Breast epithelium (tissue), 3 donors: ENCODE results near the gene GMDS.

Experiments
- POLR2AphosphoS5 ChIP-seq, 3 donors: sonication (generic); formaldehyde crosslinking; IDR thresholded peaks; one replicate each; pipeline ENCODE4 v1.6.1; 2017; ENCODE audit warnings: antibody characterized with exemption in 3 of 3
- TF ChIP-seq, protein P1 (sequence below), 3 donors: fragments of 450-650 bp; IDR thresholded peaks; one replicate each; pipeline ENCODE4 v1.5.1; 2016 to 2017; ENCODE audit warnings: antibody characterized with exemption in 3 of 3, mild to moderate bottlenecking in 3 of 3, moderate library complexity in 3 of 3

DNA sequence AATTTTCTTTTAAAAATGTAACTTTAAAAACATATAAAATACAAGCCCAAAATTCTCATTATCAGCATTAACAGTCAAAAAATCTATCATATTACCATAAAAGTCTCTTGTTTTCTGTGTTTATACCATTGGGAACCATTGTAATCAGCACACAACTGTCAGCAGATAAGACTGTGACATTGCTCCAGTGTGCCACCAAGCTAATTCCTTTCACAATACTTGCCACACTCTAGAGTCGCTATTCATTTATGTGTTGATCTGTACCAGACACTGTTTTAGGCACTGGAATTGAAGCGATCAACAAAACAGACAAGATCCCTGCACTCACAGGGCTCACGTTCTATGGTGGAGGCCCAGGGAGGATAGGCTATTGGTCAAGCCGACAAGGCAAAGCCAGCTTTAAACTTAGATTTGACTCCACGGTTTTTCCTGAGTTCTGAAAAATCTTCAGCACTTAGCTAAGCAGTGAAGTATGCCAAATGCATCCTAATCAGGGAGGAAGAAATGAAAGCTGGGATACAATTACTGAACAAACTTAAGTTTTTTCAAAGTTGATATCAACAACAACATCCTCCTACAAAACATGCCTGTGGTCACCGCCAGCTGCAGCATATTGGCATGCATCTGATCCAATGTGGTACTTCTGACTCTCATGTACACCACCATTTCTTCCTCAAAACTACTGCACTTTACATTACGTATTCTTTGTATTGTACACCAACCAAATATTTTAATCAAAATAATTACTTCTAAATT, 60.5 kb downstream of the GMDS start:
- TF ChIP-seq, protein P1, sequence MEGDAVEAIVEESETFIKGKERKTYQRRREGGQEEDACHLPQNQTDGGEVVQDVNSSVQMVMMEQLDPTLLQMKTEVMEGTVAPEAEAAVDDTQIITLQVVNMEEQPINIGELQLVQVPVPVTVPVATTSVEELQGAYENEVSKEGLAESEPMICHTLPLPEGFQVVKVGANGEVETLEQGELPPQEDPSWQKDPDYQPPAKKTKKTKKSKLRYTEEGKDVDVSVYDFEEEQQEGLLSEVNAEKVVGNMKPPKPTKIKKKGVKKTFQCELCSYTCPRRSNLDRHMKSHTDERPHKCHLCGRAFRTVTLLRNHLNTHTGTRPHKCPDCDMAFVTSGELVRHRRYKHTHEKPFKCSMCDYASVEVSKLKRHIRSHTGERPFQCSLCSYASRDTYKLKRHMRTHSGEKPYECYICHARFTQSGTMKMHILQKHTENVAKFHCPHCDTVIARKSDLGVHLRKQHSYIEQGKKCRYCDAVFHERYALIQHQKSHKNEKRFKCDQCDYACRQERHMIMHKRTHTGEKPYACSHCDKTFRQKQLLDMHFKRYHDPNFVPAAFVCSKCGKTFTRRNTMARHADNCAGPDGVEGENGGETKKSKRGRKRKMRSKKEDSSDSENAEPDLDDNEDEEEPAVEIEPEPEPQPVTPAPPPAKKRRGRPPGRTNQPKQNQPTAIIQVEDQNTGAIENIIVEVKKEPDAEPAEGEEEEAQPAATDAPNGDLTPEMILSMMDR (IDR thresholded peaks at IDR 0.05), result no peak
- TF ChIP-seq POLR2AphosphoS5 (IDR thresholded peaks at IDR 0.05), result no peak
